ENCODE measurements around the gene SUCO.

The SUCO gene

DNA sequence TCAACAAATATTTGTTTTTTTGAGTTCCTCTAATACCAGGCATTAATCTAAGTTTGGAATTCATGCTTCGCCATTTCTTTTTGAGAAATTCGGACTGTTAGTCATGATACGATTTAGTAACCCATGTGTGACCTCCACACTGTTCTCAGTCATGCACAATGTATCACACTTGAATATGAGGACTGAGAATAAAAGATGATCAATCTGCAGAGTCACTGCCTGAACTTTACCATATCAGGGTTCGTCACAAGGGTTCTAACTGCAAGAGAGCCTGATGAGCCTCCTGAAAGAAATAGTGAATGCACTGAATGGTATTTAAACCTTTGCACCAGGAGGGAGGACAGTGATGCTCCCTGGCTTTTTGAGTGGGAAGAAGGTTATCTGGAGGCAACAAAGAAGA is 115.0 kb downstream of the SUCO start:
- no peaks in the 10 kb centered on the region for H4K20me1 ChIP-seq (ENCODE audit: insufficient read depth, low read length, poor library complexity, severe bottlenecking)
- TF ChIP-seq, protein P1, sequence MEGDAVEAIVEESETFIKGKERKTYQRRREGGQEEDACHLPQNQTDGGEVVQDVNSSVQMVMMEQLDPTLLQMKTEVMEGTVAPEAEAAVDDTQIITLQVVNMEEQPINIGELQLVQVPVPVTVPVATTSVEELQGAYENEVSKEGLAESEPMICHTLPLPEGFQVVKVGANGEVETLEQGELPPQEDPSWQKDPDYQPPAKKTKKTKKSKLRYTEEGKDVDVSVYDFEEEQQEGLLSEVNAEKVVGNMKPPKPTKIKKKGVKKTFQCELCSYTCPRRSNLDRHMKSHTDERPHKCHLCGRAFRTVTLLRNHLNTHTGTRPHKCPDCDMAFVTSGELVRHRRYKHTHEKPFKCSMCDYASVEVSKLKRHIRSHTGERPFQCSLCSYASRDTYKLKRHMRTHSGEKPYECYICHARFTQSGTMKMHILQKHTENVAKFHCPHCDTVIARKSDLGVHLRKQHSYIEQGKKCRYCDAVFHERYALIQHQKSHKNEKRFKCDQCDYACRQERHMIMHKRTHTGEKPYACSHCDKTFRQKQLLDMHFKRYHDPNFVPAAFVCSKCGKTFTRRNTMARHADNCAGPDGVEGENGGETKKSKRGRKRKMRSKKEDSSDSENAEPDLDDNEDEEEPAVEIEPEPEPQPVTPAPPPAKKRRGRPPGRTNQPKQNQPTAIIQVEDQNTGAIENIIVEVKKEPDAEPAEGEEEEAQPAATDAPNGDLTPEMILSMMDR (conservative IDR thresholded peaks at IDR 0.05; ENCODE audit: low read length): no peak
- no peak for TF ChIP-seq EZH2phosphoT487 (IDR thresholded peaks at IDR 0.05; ENCODE audit: borderline replicate concordance)
- H3K27me3 ChIP-seq (ENCODE audit: insufficient read depth, low read length, poor library complexity, severe bottlenecking): no peaks in the 10 kb centered on the region
- H3K9me3 ChIP-seq (ENCODE audit: insufficient read depth, low read depth, low read length): no peaks in the 10 kb centered on the region
- H2AFZ ChIP-seq (ENCODE audit: low read length): no peak overlapping the region
- peaks cover 10% of the 10 kb centered on the region; the same call in 1 of the 2 replicates for H3F3A ChIP-seq (ENCODE audit: low read depth)
- no peaks in the 10 kb centered on the region for H3K79me2 ChIP-seq (ENCODE audit: insufficient read depth, low read length)
- H3K4me2 ChIP-seq (ENCODE audit: low read depth, low read length, poor library complexity, severe bottlenecking): peak overlapping the region; percentile 36
- H3K36me3 ChIP-seq (ENCODE audit: insufficient read depth, low read length): no peaks in the 10 kb centered on the region
- H3K4me1 ChIP-seq (ENCODE audit: insufficient read depth, low read length, poor library complexity, severe bottlenecking): peaks cover 69% of the 10 kb centered on the region
- no peak overlapping the region for H3K4me3 ChIP-seq (ENCODE audit: low read length, poor library complexity, severe bottlenecking)
- H3K9ac ChIP-seq (ENCODE audit: low read depth, low read length, poor library complexity, severe bottlenecking): no peak overlapping the region
- H3K9me2 ChIP-seq (replicated peaks; ENCODE audit: low read depth, low read length): no peaks in the 10 kb centered on the region

- TF ChIP-seq EZH2phosphoT487 (IDR thresholded peaks at IDR 0.05; ENCODE audit: borderline replicate concordance): no peak
- Histone ChIP-seq H3K4me3 (ENCODE audit: low read length, poor library complexity, severe bottlenecking) (no peak overlapping the region), H3K27me3 (ENCODE audit: insufficient read depth, low read length, poor library complexity, severe bottlenecking) (no peaks in the 10 kb centered on the region), H3K4me2 (ENCODE audit: low read depth, low read length, poor library complexity, severe bottlenecking) (no peak overlapping the region), H2AFZ (ENCODE audit: low read length) (no peak overlapping the region), H3K36me3 (ENCODE audit: insufficient read depth, low read length) (no peaks in the 10 kb centered on the region), H3K9me2 (replicated peaks; ENCODE audit: low read depth, low read length) (no peaks in the 10 kb centered on the region), H3F3A (ENCODE audit: low read depth) (peaks cover 12% of the 10 kb centered on the region; the same call in 1 of the 2 replicates), H3K9me3 (ENCODE audit: insufficient read depth, low read depth, low read length) (no peaks in the 10 kb centered on the region), H3K4me1 (ENCODE audit: insufficient read depth, low read length, poor library complexity, severe bottlenecking) (peaks cover 60% of the 10 kb centered on the region), H3K9ac (ENCODE audit: low read depth, low read length, poor library complexity, severe bottlenecking) (no peak overlapping the region), H4K20me1 (ENCODE audit: insufficient read depth, low read length, poor library complexity, severe bottlenecking) (no peaks in the 10 kb centered on the region), H3K79me2 (ENCODE audit: insufficient read depth, low read length) (no peaks in the 10 kb centered on the region)
These were observed 117.7 kb downstream of the SUCO start for GRCh38 chr1:172650474-172651193.

DNA sequence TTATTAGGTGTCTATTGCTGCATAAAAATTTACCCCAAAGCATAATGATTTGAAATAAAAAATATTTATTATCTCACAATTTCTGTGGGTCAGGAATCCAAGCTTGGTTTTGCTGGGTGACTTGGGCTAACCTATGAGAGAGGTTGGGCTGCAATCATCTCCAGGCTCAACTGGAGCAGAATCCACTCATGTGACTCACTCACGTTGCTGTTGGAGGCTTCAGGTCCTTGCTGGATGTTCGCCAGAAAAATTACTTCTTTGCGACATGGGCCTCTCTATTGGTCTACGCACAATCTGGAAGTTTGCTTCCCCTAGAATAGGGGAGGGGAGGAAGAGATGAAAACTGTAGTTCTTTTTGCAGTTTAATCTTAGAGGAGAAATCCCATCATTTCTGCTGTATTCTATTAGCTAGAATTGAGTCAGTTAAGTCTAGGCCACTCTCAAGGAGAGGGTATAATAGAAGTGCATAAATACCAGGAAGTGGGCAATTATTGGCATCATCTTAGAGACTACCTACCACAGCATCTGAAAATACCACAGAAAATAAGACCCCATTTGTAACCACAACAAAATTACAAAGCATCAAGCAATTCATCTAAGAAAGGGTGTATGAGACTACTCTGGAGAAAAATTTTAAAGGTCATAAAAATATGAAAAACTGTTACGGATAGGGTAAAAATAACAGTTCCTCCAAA is 120.2 kb downstream of the SUCO start:
- Histone ChIP-seq H3K9me2 (replicated peaks; ENCODE audit: low read depth, low read length) (no peaks in the 10 kb centered on the region), H3K9ac (ENCODE audit: low read depth, low read length, poor library complexity, severe bottlenecking) (peak overlapping the region; percentile 44), H3K4me2 (ENCODE audit: low read depth, low read length, poor library complexity, severe bottlenecking) (peak overlapping the region; percentile 70), H4K20me1 (ENCODE audit: insufficient read depth, low read length, poor library complexity, severe bottlenecking) (no peaks in the 10 kb centered on the region), H2AFZ (ENCODE audit: low read length) (no peak overlapping the region; the same call in 1 of the 2 replicates), H3K79me2 (ENCODE audit: insufficient read depth, low read length) (no peaks in the 10 kb centered on the region), H3K36me3 (ENCODE audit: insufficient read depth, low read length) (no peaks in the 10 kb centered on the region), H3K27me3 (ENCODE audit: insufficient read depth, low read length, poor library complexity, severe bottlenecking) (no peaks in the 10 kb centered on the region), H3K4me1 (ENCODE audit: insufficient read depth, low read length, poor library complexity, severe bottlenecking) (peaks cover 40% of the 10 kb centered on the region), H3K9me3 (ENCODE audit: insufficient read depth, low read depth, low read length) (no peaks in the 10 kb centered on the region), H3K4me3 (ENCODE audit: low read length, poor library complexity, severe bottlenecking) (peak overlapping the region; percentile 26), H3F3A (ENCODE audit: low read depth) (peaks cover 8% of the 10 kb centered on the region; the same call in 1 of the 2 replicates)
- TF ChIP-seq, protein P1 (conservative IDR thresholded peaks at IDR 0.05; ENCODE audit: low read length): no peak
- TF ChIP-seq EZH2phosphoT487 (IDR thresholded peaks at IDR 0.05; ENCODE audit: borderline replicate concordance): no peak; the same call in 1 of the 2 replicates
